ENCODE measurements around the gene OBSCN.

OBSCN gene

GRCh38 chr1:228312136-228312764 lies 104.4 kb downstream of the OBSCN start:
- no peak for DNase-seq

GRCh38 chr1:228313536-228314277 lies 105.9 kb downstream of the OBSCN start:
- no peak for DNase-seq

DNA sequence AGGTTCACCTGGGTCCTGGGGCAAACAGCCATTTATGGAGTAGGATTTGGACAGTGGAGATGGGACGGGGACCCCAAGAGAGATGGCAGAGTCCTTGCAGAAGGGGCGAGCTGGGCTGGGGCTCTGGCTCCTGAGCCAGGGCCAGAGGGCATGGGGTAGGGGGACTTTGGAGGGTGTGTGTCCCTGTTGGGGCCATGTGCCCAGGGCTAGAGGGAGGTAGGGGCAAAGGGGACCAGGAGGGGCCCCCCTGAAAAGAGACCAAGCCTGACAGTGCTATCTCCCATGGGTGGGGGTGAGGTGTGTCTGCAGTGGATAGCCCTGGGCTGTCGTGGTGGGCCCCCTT lies 106.4 kb downstream of the OBSCN start:
- DNase-seq = no peak

- DNase-seq = no peak
These were observed 107.0 kb downstream of the OBSCN start for GRCh38 chr1:228314658-228315483.

DNA sequence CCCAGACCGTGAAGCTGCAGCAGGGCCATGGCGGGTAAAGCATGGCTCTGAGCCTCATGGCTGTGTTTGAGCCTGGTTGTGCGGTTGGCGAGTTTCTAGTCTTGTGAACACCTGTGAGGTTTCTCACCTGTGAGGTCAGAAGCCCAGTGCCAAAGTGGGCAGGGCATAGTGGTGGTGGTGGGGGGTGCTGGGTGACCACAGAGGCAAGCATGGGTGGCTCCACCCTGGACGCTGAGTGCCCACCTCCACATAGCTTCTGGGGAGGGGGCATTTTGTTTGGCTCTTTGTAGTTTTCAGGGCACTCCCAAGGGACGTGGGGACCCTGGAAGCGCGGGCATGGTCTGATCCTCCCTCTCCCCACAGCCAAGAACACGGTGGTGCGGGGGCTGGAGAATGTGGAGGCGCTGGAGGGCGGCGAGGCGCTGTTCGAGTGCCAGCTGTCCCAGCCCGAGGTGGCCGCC lies 107.7 kb downstream of the OBSCN start:
- DNase-seq = no peak

- DNase-seq = no peak
These were observed 108.2 kb downstream of the OBSCN start for GRCh38 chr1:228315945-228316588.

DNA sequence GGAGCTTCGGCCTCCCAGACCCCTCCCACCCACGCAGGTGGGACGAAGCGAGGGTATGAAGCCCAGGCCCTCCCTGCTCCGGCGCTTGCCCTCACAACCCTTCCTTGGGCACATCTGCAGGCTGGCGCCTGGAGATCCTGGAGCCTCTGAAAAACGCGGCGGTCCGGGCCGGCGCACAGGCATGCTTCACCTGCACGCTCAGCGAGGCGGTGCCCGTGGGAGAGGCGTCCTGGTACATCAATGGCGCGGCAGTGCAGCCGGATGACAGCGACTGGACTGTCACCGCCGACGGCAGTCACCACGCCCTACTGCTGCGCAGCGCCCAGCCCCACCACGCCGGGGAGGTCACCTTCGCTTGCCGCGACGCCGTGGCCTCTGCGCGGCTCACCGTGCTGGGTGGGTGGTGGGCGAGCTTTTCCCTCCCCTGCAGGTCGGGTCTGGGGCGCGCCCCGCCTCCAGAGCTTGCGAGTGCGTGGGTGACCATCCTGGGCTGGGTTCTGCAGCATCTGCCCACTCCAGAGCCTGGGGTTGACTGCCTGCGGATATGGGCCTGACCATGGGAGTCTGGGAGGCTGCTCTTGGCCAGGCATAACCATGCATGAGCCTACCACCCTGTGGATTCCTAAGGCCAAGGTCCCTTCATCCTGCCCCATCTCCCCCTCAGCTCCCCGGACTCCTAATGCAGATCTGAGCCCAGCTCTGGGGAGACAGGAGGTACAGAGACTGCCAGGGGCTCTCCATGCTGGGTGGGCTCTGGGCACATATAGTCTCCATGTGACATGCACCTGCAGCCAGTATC lies 108.9 kb downstream of the OBSCN start:
- no peak for DNase-seq

- DNase-seq = no peak
These were observed 109.6 kb downstream of the OBSCN start for GRCh38 chr1:228317411-228317828.

- no peak for DNase-seq
These were observed 110.3 kb downstream of the OBSCN start for GRCh38 chr1:228317891-228318810.

GRCh38 chr1:228318823-228319241 lies 111.0 kb downstream of the OBSCN start:
- DNase-seq = no peak

- DNase-seq = no peak
These were observed 111.7 kb downstream of the OBSCN start for GRCh38 chr1:228319352-228320088.

DNA sequence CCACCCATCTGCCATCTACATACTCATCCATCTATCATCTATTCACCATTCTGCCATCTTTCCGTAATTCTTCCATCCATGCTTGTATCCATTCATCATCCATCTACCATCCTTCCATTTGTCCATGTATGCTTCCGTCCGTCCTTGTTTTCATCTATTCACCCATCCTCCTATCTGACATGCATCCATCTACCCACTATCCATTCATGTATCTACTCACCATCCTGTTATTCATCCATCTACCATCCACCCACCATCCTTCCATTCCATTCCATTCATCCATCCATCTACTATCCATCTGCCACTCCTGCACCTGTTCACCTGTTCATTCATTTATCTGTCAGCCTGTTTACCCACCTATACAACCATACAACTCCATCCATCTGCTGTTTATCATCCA lies 112.5 kb downstream of the OBSCN start:
- no peak for DNase-seq

DNA sequence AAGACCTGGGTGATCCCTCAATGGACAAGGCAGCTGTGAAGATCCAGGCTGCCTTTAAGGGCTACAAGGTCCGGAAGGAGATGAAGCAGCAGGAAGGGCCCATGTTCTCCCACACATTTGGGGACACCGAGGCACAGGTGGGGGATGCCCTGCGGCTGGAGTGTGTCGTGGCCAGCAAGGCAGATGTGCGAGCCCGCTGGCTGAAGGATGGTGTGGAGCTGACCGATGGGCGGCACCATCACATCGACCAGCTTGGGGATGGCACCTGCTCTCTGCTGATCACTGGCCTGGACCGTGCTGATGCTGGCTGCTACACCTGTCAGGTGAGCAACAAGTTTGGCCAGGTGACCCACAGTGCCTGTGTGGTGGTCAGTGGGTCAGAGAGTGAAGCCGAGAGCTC lies 113.6 kb downstream of the OBSCN start:
- no peak for DNase-seq

- no peak for DNase-seq
These were observed 114.1 kb downstream of the OBSCN start for GRCh38 chr1:228321895-228322294.

- DNase-seq = no peak
These were observed 115.6 kb downstream of the OBSCN start for GRCh38 chr1:228323401-228323800.

GRCh38 chr1:228325267-228325666 lies 117.4 kb downstream of the OBSCN start:
- no peak for DNase-seq

- no peak for DNase-seq
These were observed 122.0 kb downstream of the OBSCN start for GRCh38 chr1:228329887-228330286.

GRCh38 chr1:228332797-228333738 lies 125.2 kb downstream of the OBSCN start:
- DNase-seq = no peak

DNA sequence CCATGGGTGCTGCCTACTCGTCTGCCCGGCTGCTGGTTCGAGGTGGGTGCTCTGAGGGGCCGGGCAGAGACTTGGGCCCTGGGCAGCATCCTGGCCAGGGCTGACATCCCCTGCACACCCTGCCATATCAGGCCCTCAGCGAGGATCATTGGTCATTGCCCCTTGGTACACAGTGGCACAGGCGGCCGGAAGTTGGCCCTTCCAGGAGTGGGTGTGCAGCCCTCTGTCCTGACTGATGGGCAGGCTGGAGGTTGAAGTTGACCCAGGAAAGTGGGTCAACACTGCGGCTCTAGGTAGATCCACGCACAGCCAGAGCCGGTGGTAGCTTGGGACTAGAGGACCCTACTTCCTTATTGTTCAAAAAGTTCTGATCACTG lies 125.9 kb downstream of the OBSCN start:
- DNase-seq = no peak
